ENCODE data around the gene ZFP82.

- TF ChIP-seq POLR2AphosphoS5 (IDR thresholded peaks at IDR 0.05; ENCODE audit: low read depth, low read length) (no peak), TCF7L2 (IDR thresholded peaks at IDR 0.05; ENCODE audit: low read depth, low read length) (no peak)
- TF ChIP-seq, protein P1, sequence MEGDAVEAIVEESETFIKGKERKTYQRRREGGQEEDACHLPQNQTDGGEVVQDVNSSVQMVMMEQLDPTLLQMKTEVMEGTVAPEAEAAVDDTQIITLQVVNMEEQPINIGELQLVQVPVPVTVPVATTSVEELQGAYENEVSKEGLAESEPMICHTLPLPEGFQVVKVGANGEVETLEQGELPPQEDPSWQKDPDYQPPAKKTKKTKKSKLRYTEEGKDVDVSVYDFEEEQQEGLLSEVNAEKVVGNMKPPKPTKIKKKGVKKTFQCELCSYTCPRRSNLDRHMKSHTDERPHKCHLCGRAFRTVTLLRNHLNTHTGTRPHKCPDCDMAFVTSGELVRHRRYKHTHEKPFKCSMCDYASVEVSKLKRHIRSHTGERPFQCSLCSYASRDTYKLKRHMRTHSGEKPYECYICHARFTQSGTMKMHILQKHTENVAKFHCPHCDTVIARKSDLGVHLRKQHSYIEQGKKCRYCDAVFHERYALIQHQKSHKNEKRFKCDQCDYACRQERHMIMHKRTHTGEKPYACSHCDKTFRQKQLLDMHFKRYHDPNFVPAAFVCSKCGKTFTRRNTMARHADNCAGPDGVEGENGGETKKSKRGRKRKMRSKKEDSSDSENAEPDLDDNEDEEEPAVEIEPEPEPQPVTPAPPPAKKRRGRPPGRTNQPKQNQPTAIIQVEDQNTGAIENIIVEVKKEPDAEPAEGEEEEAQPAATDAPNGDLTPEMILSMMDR (IDR thresholded peaks at IDR 0.05) = no peak
Measured at GRCh38 chr19:36409841-36410240, 8.6 kb downstream of the ZFP82 start.

Measured in Panc1 (cell line).